ENCODE data around the gene SLIT3.
"Not testable (repeated sequence)": the region's sequence is repeated elsewhere in the genome, so short reads cannot be mapped to it uniquely, and the experiment has no call there.

The SLIT3 gene

DNA sequence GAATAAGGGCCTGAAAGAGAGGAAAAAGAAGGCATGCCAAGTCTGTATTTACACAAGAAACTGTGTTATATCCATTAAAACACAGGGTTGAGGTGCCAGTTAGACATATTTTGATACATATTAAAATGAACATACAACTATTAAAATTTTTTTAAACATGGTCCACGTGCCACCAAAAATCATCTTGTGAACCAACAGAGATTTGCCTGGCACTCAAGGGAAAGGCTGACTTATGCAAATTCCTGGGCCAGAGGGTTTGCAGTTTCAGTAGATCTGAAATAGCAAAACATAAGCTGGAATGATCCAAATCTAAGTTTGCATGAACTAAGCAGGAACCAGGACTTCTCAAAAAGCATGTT, 168.7 kb downstream of the SLIT3 start:
- DNase-seq: no peak

GRCh38 chr5:169131616-169132301, 169.2 kb downstream of the SLIT3 start:
- no peak for DNase-seq

- no peak for DNase-seq
These were observed 172.3 kb downstream of the SLIT3 start for GRCh38 chr5:169128679-169129078.

- no peak for DNase-seq
These were observed 173.5 kb downstream of the SLIT3 start for GRCh38 chr5:169127431-169127830.

DNA sequence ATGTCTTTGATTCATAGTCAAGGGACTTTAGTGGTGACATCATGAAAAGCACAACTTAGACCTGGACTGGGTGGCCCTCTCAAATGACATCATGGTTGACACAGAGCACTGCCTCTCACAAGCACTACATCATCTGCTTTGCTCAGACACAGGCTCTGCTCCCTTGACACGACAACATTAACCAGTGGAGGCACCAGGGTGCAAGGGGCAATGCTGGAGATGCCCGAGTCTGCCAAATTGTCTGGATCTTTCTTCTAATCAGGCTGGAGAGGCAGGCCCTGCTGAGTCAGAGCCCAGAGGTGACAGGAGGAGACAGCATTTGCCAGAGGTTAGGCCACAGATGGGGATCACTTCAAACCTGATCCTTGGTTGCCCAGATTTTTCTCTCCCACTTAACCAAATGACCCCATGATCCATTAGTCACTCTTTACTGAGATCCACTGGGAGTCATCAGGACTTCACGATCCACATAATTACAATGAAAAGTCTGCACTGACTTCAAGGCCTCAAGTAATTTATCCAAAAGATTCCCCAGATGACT, 174.4 kb downstream of the SLIT3 start:
- DNase-seq: no peak

- no peak for DNase-seq
These were observed 175.4 kb downstream of the SLIT3 start for GRCh38 chr5:169125571-169125970.

- DNase-seq: no peak
These were observed 178.0 kb downstream of the SLIT3 start for GRCh38 chr5:169122951-169123350.

GRCh38 chr5:169121630-169122420, 179.1 kb downstream of the SLIT3 start:
- DNase-seq: no peak

DNA sequence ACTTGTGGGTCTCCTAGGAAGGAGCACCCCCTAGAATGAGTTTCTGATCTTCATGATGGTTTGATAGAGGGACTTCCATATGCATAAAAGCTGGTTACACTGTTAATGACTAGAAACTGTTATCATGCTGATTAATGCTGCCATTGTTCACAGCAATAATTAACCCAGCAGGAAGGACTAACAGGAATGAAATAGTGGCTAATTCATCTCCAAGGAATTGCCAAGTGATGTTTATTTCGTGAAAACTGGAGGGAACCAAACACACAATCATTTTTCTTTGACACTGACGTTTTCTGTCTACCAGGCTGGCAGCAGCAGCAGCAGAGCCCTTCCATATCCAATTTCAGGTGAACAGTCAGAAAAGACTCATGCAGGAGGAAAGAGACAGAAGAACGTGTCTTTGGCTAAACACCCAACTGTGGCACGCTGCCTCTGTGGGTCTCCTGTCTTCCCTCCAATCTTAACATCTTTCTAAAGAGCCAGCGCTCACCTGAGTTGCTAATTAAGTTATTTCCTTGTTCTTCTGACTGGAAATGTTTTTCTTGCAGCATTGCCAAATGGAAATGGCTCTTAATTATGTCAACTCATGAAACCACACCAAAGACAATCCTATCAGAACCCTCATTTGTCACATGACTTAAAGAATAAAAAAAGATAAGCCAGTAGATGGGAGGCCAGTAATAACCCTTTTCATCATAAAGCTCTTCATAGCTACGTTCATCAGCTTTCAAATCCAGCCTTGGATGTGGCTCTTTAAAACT, 181.5 kb downstream of the SLIT3 start:
- DNase-seq: no peak

DNA sequence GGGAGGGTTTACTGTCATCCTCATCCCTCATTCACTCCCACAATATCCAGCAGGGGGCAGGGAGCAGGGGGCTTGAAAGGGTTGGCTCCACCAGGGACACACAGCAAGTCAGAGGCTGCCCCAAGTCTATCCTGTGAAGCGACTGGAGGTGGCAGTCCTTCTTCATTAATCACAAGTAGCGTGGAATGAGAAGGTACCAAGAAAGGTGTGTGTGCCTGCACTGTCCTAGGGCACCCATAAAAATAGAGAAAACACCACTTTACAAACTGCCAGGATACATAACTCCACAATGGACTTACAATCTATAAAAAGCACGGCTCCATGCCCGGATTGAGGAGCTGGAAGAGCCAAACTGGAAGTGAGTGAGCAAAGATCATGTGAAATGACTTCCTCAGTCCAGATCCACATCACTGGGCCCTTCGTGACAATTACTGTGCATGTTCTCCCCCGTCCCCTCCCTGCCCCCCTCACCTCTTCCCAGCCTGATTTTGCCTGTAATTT, 183.9 kb downstream of the SLIT3 start:
- DNase-seq: no peak

DNA sequence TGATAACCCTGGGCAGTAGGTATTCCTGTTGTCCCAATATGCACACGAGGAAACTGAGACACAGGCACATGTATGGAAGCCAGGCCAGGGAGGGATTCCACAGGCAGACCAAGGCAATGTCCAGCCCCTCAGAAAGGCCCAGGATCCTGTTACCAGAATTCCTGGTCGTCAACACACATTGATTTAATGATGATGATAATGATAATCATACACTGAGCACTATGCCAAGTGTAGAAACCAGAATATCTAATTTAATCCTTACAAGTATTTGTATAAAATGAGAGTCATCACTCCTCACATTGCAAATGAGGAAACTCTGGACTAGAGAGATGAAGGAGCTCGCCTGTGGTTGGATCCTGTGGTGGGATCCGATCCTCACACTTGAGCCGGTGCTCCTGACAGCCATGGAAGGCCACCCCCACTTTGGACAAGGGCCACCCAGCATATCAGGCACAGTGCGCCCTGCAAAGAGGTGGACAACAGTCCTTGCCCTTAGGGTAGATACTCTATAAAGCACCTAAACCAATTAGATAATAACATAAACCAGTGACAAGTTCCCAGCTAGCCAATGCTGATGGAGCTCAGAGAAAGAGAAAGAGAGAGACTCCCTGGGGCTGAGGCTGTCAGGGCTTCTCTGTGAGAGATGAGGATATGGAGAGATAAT, 185.3 kb downstream of the SLIT3 start:
- DNase-seq: no peak

DNA sequence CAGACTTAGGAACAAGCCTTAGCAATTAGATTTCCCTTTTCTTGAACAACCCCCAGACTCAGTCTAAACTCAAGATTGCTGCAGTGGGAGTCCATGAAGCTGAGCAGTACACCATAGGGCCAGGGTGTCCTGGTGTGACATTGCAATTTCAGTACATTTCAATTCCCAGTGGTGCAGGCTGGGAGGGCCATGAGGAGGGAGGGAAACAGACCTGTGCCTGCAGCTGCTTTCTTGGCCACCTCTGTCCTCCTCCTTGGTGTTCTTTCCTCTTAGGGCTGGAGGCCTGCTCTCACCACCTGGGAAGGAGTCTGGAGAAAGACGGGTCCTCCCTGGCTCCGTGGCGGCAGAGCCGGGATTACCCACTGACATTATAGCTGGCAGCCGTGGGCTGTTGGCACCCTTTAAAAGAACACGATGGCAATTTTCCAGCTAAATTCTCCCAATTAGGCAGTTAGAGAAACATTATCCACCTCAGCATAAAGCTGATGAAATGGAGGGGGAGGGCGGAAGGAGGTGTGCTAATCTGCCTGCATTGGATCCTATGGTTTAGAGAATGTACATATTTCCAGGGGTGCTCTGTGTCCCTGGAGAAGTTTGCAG, 186.4 kb downstream of the SLIT3 start:
- no peak for DNase-seq

- no peak for DNase-seq
These were observed 188.9 kb downstream of the SLIT3 start for GRCh38 chr5:169112016-169112415.

DNA sequence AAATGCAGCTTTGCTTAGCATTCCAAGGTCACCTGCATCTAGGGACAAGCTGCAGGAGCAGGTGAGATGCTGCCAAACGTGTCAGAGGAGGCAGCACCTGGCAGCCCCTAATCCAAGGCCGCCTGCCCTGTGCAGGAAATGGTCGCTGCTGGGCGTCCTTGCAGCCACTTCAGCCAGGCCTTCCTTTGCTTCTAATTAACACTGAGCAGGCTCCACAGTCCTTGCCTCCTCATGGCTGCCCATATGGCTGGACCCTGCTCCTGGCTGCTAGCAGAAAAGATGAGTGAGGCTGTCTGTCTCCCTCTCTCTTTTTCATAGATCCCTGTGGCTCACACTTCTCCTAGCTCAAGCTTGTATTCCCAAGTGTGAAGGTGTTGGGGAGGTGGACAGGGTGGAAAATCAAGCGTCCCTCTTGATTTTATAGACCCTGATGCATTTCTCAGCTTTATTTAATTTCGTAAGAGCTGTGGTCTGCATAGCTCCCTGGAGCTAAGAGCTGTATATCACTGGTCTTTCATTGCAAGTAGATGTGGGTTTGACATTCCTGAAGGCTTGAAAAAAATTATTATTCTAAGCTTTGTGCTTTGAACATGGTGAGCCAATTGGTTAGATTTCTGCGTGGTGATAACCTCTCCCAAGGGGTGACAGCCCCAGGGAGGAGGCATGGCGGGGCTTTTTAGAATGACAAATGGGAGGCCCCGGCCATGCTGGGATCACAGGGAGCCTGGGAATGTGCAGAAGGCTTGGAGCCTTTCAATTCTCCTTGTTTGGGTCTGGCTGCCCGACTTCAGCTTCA, 193.8 kb downstream of the SLIT3 start:
- DNase-seq: no peak

DNA sequence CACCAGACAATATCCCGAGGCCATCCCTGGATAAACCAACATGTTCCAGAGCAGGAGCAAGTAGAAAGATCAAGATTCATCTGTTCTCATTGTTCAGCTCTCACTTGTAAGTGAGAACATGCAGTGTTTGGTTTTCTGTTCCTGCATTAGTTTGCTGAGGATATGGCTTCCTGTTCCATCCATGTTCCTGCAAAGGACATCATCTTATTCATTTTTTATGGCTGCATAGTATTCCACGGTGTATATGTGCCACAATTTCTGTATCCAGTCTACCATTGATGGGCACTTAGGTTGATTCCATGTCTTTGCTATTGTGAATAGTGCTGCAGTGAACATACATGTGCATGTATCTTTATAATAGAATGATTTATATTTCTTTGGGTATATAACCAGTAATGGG, 195.4 kb downstream of the SLIT3 start:
- not testable (repeated sequence) for DNase-seq

DNA sequence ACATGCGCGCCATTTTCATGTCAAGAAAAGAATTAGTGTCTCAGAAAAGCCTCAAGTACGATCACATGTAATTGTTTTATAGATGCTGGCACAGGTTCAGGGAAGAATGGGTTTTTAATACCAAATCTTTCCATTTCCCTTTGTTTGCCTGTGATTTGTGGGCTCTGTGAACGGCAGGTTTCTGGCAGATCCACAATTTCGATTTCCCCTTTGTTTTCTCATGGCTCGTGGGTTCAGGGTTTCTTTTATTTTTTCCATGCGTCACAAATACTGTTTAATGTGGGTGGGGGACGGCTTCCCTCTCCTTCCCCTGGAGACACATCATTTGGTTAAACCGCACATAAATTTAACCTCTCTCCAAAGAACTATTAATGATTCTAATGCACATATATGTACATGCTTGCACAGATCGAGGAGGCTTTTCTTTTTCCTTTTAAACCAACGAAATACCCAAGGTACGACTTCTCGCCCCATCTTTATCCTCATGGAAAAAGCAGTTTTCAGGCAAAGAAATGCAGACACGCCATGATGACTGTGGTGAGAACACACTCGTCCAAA, 195.9 kb downstream of the SLIT3 start:
- DNase-seq: no peak

DNA sequence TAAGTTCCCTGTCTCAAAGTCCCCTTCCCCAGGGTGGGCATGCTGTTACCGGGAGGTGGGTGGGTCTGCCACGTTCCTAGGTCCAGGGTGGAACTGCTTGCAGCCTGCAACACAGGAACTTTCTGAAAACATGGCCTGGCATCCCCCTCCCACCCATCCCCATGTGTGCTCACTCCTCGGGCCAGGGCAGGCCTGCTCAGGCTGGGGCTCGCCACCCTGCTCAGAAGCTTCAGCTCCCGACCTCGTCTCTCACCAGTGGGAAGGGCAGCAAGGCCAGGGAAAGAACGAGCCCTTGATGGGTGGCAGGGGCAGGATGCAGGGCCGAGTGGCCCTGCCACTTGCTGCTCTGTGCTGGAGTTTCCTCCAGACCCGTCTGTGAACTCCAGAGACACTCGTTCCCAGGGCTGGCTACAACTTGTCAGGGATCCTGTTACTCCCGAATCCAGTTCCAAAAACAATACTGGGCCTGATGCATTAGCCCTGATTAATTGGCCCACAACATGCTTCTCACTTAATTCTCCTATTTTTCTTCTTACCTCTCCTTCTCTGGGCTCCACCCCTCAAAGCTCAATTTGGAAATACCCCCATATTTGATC, 197.3 kb downstream of the SLIT3 start:
- no peak for DNase-seq

- no peak for DNase-seq
These were observed 199.0 kb downstream of the SLIT3 start for GRCh38 chr5:169101966-169102365.

GRCh38 chr5:169100735-169101075, 200.2 kb downstream of the SLIT3 start:
- no peak for DNase-seq

DNA sequence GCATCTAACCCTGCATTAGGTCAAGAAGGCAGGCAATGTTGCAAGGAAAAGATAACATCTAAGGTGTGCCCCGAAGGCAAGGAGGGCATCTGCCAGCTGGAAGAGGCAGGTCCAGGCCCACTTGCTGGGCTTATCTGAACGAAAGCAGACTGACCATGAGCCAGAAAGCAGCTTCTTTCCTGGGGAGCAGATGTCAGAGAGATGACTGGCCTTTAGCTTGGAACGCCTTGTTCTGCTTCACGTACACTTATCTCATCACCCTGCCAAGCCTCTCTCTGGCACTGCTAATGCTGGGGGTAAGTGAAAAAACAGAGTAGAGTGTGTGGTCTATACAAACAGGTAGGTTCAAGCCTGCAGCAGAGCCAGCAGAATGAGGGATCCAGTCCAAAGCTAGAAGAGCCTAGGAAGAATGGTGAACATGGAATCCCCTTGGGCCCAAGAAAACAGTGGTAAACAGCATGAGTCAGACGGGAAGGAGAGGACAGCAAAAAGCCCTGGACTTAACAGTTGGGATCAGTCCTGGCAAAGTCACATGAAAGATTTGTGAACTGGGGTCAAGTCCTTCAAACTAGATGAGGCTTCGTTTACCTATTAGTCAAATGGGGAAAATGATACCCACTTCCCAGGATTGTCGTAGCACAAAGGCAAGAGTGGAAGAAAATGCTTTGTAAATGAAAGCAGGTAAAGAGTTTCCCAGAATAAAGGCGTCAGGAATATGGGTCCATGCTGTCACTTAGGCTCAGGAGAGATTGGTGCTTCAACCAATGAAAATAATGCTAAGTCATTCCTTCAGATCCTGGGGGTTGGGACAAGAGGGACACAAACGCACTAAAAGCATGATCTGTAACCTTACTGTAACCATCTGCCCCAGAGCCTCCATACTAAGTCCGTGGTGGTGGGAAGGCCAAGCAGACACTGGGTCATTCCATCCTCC, 200.9 kb downstream of the SLIT3 start:
- no peak for DNase-seq

Data from activated CD4-positive, alpha-beta T cell treated with anti-CD3 and anti-CD28 coated beads for 48 hours (primary cell).